Fibroblast of the aortic adventitia (primary cell): ENCODE measurements around the gene ARID1B. TPM values are rescaled to one million over a fixed set of nuclear protein-coding genes. Genes with fewer than 3 reads are reported as not detected.

Experiments
- DNase-seq: peaks from one replicate; pipeline ENCODE4 v3.0.0-alpha.2; 2010; ENCODE audit warnings: low read depth
- H3K4me3 ChIP-seq: 2 replicates; pipeline ENCODE4 v1.5.1; 2011; ENCODE audit warnings: low read depth, mild to moderate bottlenecking, control low read depth, low read length, moderate library complexity
- total RNA-seq: library from RNA; depleted of rRNA; stranded (reverse); fragments of >200 nt; gene quantifications from 2 replicates; pipeline ENCODE4 v1.2.3, GENCODE V29; 2012; ENCODE audit warnings: low replicate concordance
- TF ChIP-seq, protein P1 (sequence below): IDR thresholded peaks from 2 replicates; pipeline ENCODE4 v1.5.1; 2011; ENCODE audit warnings: mild to moderate bottlenecking, low read length, control low read depth, inconsistent platforms; ENCODE audit not compliant: insufficient read depth

The ARID1B gene
- total RNA-seq, 1 donor = 55.9 TPM

GRCh38 chr6:157069585-157069984 lies 292.4 kb downstream of the ARID1B start:
- H3K4me3 ChIP-seq = no peak overlapping the region
- TF ChIP-seq, protein P1, sequence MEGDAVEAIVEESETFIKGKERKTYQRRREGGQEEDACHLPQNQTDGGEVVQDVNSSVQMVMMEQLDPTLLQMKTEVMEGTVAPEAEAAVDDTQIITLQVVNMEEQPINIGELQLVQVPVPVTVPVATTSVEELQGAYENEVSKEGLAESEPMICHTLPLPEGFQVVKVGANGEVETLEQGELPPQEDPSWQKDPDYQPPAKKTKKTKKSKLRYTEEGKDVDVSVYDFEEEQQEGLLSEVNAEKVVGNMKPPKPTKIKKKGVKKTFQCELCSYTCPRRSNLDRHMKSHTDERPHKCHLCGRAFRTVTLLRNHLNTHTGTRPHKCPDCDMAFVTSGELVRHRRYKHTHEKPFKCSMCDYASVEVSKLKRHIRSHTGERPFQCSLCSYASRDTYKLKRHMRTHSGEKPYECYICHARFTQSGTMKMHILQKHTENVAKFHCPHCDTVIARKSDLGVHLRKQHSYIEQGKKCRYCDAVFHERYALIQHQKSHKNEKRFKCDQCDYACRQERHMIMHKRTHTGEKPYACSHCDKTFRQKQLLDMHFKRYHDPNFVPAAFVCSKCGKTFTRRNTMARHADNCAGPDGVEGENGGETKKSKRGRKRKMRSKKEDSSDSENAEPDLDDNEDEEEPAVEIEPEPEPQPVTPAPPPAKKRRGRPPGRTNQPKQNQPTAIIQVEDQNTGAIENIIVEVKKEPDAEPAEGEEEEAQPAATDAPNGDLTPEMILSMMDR = no peak
- no peak for DNase-seq

DNA sequence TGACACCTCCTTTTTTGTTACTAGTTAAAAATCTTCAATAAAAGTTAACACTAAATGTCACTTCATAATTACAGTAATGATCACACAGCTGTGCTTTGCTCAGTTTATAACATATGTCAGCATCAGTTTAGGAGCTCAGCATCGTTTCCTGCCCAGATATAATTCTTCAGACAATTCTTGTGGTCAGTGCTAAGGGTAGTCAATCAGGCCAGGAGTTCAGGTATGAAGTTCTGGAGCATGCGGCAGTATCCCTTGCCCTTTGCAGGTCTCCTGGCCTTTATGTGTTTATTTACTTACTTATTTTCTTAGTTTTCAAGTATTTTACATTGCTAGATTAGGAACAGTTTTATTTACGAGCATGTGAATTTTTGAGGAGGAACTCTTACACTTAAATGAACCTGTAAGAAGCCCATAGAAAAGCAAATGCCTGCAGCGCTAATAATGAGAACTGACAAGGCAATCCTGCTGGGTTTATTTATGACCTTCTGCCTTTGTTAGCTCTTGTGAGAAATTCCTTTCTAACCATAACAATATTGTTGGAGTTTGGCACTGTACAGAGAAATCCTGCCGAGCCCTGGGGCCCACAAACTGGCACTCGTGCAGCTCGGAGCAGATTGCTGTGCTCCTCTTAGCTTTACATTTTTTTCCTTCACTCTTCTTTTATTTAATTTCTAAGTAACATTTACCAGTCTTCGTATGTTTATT lies 293.4 kb downstream of the ARID1B start:
- TF ChIP-seq, protein P1 = no peak
- peak; percentile 71 for DNase-seq
- H3K4me3 ChIP-seq = no peak overlapping the region

DNA sequence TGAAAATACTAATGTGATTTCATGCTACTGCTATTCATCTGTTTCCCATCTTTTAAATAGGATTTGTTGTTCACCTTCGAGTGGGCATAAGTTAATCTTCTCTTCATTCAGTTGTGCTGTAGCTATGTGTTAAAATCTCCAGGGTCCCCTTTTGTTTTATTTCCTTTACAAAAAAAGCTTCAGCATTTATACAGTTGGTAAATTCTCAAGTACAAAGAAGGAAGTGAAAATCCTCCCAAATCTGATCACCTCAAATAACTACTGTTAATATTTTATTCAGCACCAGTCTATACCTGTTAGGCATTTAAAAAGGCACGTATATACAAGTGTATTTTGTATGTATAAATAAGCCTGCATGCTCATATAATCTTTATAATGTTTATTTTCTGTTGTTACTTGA lies 294.9 kb downstream of the ARID1B start:
- no peak for DNase-seq
- TF ChIP-seq, protein P1 = no peak
- H3K4me3 ChIP-seq = no peak overlapping the region

DNA sequence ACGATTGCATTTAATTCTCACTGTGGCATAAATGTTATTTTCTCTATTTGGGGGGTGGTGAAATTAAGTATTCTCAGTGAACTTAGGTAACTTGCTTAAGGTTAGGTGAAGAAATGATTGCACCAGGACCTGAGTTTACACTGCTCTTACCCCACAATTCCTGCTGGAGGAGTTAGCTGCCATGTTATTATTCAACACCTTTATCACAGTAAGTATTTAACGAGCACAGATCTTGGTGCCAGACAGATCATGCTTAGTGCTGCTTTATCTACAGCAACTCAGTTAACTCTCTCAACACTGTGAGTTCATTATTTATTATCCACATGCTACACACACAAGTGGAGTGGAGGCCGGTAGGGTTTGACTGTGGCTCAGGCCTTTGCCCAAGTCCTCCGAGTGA lies 296.4 kb downstream of the ARID1B start:
- DNase-seq = peak; percentile 28
- H3K4me3 ChIP-seq = no peak overlapping the region
- TF ChIP-seq, protein P1 = no peak

- TF ChIP-seq, protein P1 = no peak
- DNase-seq = peak; percentile 66
- no peak overlapping the region for H3K4me3 ChIP-seq
These were observed 297.8 kb downstream of the ARID1B start for GRCh38 chr6:157074969-157075368.

GRCh38 chr6:157075549-157076450 lies 298.6 kb downstream of the ARID1B start:
- H3K4me3 ChIP-seq = no peak overlapping the region
- DNase-seq = peak; percentile 56
- TF ChIP-seq, protein P1 = no peak
